Right lobe of liver (tissue), 6 donors: ENCODE data around the gene MBP. TPM values are rescaled to one million over a fixed set of nuclear protein-coding genes. Genes with fewer than 3 reads are reported as not detected.

ENCODE experiments used
- ATAC-seq, 4 donors: fragments of 200-7000 bp; cut with Tn5 transposase; one replicate each; pipeline ENCODE4 v1.9.1; 2020; ENCODE audit warnings: mild to moderate bottlenecking in 4 of 4, moderate library complexity in 4 of 4
- DNase-seq, 3 donors: peaks; one replicate each; pipeline ENCODE4 v3.0.0-alpha.2; 2020
- H3K27ac ChIP-seq, 3 donors: fragments of 200-600 bp; one replicate each; pipeline ENCODE4 v1.8.0; 2022
- H3K27me3 ChIP-seq, 2 donors: fragments of 200-600 bp; one replicate each; pipeline ENCODE4 v1.8.0; 2022
- H3K36me3 ChIP-seq, 4 donors: fragments of 200-600 bp; sonication (generic) in 1 of 4; one replicate each; pipeline versions ENCODE4 v1.5.1 to v1.8.0; 2017 to 2022; ENCODE audit warnings: control low read depth in 1 of 4
- H3K4me1 ChIP-seq, 4 donors: fragments of 200-600 bp; sonication (generic) in 1 of 4; one replicate each; pipeline versions ENCODE4 v1.5.1 to v1.8.0; 2017 to 2022; ENCODE audit warnings: control low read depth in 1 of 4
- H3K4me3 ChIP-seq, 3 donors: fragments of 200-600 bp; one replicate each; pipeline ENCODE4 v1.8.0; 2022
- H3K9me3 ChIP-seq, 4 donors: fragments of 200-600 bp; sonication (generic) in 1 of 4; one replicate each; pipeline versions ENCODE4 v1.5.1 to v1.8.0; 2017 to 2022; ENCODE audit warnings: control low read depth in 1 of 4
- POLR2A ChIP-seq: fragments of 450-650 bp; IDR thresholded peaks from one replicate; pipeline ENCODE4 v1.6.1; 2017; ENCODE audit warnings: antibody characterized with exemption, mild to moderate bottlenecking
- WGBS: methylation state at CpG from one replicate; pipeline ENCODE4 v1.1.6; 2018; ENCODE audit warnings: low coverage, low lambda C conversion rate; ENCODE audit not compliant: insufficient coverage; ENCODE audit errors: missing lambda C conversion rate; 5-methylcytosine and 5-hydroxymethylcytosine counted together
- intact Hi-C, 2 donors: fragments of 100-400 bp; cut with DNase I; formaldehyde crosslinking; loops; one replicate each; pipeline versions ENCODE4 v1.11.2 to v1.14.1; 2022
- total RNA-seq, 6 experiments: library from RNA; depleted of rRNA in 2 of 6; stranded (reverse); fragments of >200 nt in 2 of 6; fragmentation: NEBNext Ultra II Directional in 3 of 6; extraction: Animal tissue kit (Norgen Biotek cat#: 25700) in 3 of 6; gene quantifications; one replicate each; pipeline versions ENCODE4 v1.1.0 to v1.2.4, GENCODE V29; 2016 to 2023
- TF ChIP-seq, protein P1 (sequence below), 4 donors: fragments of 200-600 bp in 3 of 4; fragments of 450-650 bp in 1 of 4; IDR thresholded peaks; one replicate each; pipeline versions ENCODE4 v1.5.1 to v1.8.0; 2016 to 2022; ENCODE audit warnings: antibody characterized with exemption in 4 of 4, mild to moderate bottlenecking in 2 of 4
- donor health status: DM: no; HTN: yes; CAD: no.
- donor health status: DM: no; HTN: no; CAD: no.
- donor health status: DM: no; HTN: no; CAD: no.
- donor health status: DM: no; HTN: yes; CAD: no.
- donor health status: DM: no; HTN: yes; CAD: no.

The MBP gene
- total RNA-seq, 6 experiments from 2014 or later: 24.0 to 40.8 (median 27.6) TPM

DNA sequence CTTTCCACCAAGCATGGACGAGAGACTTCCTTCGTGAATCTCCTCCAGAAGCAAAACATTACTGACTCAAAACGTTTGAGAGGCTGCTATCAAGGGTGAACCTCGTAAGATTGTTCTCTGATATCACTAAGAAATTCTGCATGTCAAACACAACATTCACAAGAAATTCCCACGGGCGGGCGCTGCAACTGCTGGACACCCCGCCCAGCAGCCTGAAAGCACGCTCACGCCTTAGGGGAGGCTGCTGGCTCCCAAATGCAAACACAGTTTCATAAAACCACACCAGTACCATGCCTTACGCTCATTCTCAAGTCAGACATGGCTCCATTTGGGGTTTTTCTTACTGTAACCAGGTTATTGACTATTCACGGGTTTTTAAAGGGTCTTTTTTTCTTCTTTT lies 39.0 kb downstream of the MBP start:
- no peaks in the 10 kb centered on the region for H3K9me3 ChIP-seq
- intact Hi-C loops: no loop called here
- TF ChIP-seq, protein P1, sequence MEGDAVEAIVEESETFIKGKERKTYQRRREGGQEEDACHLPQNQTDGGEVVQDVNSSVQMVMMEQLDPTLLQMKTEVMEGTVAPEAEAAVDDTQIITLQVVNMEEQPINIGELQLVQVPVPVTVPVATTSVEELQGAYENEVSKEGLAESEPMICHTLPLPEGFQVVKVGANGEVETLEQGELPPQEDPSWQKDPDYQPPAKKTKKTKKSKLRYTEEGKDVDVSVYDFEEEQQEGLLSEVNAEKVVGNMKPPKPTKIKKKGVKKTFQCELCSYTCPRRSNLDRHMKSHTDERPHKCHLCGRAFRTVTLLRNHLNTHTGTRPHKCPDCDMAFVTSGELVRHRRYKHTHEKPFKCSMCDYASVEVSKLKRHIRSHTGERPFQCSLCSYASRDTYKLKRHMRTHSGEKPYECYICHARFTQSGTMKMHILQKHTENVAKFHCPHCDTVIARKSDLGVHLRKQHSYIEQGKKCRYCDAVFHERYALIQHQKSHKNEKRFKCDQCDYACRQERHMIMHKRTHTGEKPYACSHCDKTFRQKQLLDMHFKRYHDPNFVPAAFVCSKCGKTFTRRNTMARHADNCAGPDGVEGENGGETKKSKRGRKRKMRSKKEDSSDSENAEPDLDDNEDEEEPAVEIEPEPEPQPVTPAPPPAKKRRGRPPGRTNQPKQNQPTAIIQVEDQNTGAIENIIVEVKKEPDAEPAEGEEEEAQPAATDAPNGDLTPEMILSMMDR (IDR thresholded peaks at IDR 0.05): no peak
- no peak for DNase-seq
- H3K27ac ChIP-seq: no peak overlapping the region
- no peak for ATAC-seq
- H3K4me3 ChIP-seq: no peak overlapping the region
- H3K36me3 ChIP-seq: peaks cover 0 to 10% (median 0%) of the 10 kb centered on the region in 4 donors
- H3K4me1 ChIP-seq: peaks cover 0 to 2% (median 0%) of the 10 kb centered on the region in 4 donors
- WGBS: 90% methylated on average over 10 of the region's 12 CpGs
- H3K27me3 ChIP-seq: no peaks in the 10 kb centered on the region

DNA sequence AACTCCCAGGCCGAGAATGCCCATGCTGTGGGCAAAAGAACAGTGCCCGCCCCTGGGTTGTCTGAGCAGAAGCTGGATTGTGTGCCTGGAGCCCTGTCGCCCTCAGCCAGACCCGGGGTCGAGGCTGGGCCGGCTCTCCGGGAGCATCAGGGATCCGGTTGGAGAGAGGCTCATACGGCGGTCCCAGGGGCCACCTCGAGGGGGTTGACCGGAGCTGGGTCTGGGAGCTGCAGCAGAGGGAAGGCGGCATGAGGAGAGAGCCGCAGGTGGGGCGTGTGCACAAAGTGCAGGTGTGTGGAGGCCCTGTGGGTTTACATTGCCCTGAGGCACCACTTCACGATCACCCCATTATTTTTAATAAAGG lies 39.5 kb downstream of the MBP start:
- Histone ChIP-seq H3K4me1 (peaks cover 0 to 8% (median 0%) of the 10 kb centered on the region in 4 donors), H3K9me3 (no peaks in the 10 kb centered on the region), H3K4me3 (no peak overlapping the region), H3K27ac (no peak overlapping the region), H3K27me3 (no peaks in the 10 kb centered on the region), H3K36me3 (peaks cover 0 to 10% (median 0%) of the 10 kb centered on the region in 4 donors)
- DNase-seq (no peak), ATAC-seq (no peak)
- intact Hi-C loops: no loop called here
- 91% methylated on average over 7 of the region's 16 CpGs for WGBS
- TF ChIP-seq, protein P1 (IDR thresholded peaks at IDR 0.05): no peak
- no peak for TF ChIP-seq POLR2A

DNA sequence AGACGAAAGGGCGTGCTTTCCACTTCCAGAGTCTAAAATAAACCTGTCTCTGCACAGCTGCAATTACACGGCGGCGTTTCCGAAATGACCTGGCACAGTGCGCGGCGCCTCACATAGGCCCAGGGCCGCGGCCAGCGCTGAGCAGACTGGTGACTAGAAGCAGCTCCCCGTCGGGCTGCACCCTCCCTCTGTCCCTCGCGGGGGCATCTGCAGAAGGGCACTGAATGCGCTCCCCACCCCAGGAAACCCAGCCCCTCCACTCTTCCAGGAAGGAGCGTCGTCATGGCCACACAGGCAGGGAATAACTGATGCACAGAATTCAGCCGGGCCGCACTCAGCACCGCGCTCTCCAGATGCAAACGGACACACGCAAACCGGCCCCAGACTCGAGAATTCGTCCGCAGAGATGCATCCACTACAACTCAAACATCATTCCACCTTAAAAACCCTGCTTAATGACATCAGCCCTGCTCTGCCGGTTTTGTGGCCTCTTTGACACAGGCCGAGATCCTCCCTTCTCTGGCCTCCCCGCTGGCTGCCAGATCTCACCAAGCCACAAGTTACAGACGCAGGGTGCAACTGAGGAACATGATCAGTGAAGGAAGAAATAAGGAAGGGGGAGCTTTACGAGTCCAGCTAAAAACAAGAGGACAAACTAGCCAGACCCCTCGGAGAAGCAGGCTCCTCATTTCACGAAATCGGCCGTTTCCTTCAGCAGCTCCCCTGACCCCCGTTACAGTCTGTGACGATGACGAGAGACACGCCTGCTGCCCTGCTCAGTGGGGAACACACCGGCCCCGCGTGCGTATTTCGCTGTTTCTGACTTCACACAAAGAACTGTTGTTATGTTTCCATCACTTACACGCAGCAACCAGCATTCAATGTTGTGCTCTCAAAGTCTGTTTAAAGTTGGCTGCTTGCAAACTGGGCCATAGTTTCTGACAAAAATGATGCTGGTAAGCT lies 40.2 kb downstream of the MBP start:
- ATAC-seq: no peak
- H3K4me1 ChIP-seq: peaks cover 0 to 14% (median 3%) of the 10 kb centered on the region in 4 donors
- WGBS: 91% methylated on average over 20 of the region's 48 CpGs
- H3K36me3 ChIP-seq: peaks cover 0 to 10% (median 0%) of the 10 kb centered on the region in 4 donors
- H3K27ac ChIP-seq: no peak overlapping the region
- no peak for TF ChIP-seq POLR2A
- TF ChIP-seq, protein P1 (IDR thresholded peaks at IDR 0.05): no peak
- no peaks in the 10 kb centered on the region for H3K9me3 ChIP-seq
- no peaks in the 10 kb centered on the region for H3K27me3 ChIP-seq
- no peak overlapping the region for H3K4me3 ChIP-seq
- no peak for DNase-seq
- intact Hi-C loops: no loop called here

DNA sequence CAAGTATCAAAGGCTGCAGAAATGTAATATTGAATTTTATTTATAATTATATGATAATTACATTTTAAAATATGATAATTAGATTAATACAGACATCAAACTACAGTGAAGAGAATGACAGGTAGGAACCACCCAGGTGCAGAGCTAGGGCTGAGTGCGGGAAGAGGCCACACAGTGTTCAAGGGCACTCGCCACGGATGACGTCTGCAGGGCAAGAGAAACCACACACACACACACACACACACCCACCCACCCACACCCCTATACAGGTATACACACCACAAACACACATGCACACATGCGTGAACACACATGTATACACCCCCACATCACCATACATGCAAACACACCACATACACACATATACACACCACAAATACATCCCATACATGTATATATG lies 41.2 kb downstream of the MBP start:
- Histone ChIP-seq H3K4me1 (peaks cover 0 to 24% (median 3%) of the 10 kb centered on the region in 4 donors), H3K27me3 (no peaks in the 10 kb centered on the region), H3K36me3 (peaks cover 0 to under 1% (median 0%) of the 10 kb centered on the region in 4 donors), H3K4me3 (no peak overlapping the region), H3K9me3 (no peaks in the 10 kb centered on the region), H3K27ac (no peak overlapping the region)
- ATAC-seq (no peak), DNase-seq (no peak)
- 92% methylated on average over 5 of the region's 5 CpGs for WGBS
- TF ChIP-seq, protein P1 (IDR thresholded peaks at IDR 0.05): no peak
- TF ChIP-seq POLR2A: no peak
- intact Hi-C loops: no loop called here
